AG08395 (cell line): Measurements from ENCODE around the gene CYP2D6.
"Not testable (repeated sequence)": the region's sequence is repeated elsewhere in the genome, so short reads cannot be mapped to it uniquely, and the experiment has no call there.

Experiments
- DNase-seq: peaks from one replicate; pipeline ENCODE4 v3.0.0; 2012; ENCODE audit warnings: mixed read lengths, low spot score

The CYP2D6 gene

DNA sequence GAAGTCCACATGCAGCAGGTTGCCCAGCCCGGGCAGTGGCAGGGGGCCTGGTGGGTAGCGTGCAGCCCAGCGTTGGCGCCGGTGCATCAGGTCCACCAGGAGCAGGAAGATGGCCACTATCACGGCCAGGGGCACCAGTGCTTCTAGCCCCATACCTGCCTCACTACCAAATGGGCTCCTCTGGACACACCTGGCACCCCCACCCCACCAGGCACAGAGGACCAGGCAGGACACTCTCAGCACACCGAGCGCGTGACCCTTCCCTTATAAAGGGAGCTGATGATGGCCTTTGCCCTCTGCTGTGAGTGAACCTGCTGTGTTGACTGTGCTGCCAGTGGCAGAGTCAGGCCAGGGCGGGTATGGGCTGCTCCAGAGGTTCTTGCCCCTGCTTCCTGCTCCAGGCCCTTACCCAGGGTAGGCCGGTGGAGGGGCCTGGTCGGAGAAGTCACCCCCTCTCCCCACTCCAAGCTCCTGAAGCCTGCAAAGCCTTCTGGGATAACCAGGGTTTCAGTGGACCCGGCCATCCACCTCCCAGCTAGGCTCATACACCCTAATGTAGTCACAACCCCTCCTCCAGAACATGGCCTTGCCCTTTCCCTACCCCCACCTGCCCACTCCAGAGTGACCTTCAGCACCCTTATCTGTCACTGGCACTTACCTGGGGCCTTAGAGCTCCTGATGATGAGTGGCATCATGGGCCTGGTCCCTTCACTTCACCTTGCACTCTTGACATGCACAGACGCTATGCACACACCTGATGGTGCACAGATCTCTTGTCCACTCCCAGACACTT, at the start of gene CYP2D6:
CYP2D6 (minus strand) TSS at position 172 of the 793 bp plus-strand sequence; CDS start at position 153, 19 bp downstream.
- DNase-seq, result not testable (repeated sequence)

DNA sequence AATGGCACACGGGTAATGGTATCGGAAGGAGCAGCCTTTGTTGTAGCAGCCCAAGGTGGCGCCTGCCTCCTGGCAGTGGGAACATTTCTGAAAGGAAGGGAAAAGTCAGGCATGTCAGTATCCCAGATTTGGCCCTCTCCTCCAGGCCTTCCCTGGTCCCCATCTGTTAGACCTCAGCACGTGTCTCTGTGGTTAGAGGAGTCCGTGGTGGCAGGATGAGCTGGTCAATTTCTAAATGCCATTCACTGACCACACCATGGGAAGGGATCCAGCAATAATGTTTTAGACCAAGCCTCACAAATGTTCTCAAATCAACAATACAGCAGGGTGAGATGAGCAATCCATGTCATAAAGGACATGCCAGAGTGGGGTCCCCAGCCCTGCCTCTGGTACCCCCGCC, 49.0 kb upstream of the CYP2D6 start:
- peak; percentile 92 for DNase-seq

- no peak for DNase-seq
Observed at GRCh38 chr22:42178910-42179519, 48.4 kb upstream of the CYP2D6 start.

GRCh38 chr22:42177891-42178336, 47.3 kb upstream of the CYP2D6 start:
- DNase-seq, result no peak

DNA sequence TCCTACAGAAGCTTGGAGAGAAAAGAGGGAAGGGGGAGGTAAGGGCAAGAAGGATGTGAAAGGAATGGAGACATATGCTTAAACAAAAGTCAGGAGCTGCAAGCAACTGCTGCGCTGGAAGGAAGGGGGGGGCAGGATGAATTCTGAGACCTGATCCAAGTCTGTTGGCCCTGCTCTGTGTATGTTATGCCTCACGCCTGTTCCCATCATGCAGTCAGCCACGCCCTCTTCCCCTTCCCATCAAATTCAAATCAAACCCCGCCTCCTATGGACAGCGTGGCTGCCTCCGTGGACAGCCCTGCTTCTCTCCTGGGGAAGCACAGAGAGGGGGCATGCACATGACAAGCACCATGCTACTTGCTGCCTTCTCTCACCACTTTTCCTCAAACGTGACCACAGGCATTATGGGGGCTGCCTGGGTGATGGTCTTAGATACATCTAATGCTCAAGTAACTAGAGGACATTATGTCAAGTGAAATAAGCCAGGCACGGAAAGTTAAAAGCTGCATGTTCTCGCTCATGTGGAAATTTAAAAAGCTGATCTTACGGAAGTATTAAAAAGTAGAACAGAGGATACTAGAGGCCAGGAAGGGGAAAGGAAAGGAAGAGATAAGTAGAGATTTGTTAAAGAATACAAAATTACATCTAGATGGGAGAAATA, 45.8 kb upstream of the CYP2D6 start:
- DNase-seq, result no peak

- no peak for DNase-seq
Observed at GRCh38 chr22:42174062-42174461, 43.5 kb upstream of the CYP2D6 start.

DNA sequence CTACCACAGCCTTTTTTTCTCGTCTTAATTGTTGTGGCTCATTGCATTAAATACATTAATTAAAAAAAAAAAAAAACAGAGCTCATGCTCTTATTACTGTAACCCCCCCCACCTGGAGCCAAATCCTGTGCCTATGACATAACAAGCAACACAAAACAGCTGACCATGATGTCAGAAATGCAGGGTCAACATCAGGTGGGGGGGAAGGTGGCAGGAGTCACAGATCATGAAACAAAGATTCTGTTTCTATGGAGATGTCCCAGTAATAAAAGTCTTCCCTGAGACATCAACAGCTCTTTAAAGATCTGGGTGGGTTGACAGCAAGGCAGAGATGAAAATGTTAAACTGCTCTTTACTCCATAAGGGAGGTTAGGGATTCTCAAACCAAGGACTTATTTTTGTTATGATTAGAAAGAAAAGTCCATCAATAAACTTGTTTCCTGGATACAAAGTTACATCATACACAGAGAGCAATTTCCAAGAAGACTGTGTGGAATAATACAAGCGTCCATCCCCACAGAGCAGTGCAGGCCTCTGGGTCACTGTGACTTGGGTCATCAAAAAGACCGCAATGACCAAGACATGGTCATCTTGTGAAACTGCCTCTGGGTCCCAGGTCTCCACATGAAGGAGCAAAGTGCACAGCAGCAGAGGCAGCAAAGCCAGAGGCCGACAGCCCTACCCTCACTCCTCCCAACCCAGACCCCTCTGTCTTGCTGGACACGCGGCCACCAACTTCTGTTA, 42.7 kb upstream of the CYP2D6 start:
- DNase-seq, result no peak

GRCh38 chr22:42172773-42173172, 42.2 kb upstream of the CYP2D6 start:
- DNase-seq, result peak; percentile 68

DNA sequence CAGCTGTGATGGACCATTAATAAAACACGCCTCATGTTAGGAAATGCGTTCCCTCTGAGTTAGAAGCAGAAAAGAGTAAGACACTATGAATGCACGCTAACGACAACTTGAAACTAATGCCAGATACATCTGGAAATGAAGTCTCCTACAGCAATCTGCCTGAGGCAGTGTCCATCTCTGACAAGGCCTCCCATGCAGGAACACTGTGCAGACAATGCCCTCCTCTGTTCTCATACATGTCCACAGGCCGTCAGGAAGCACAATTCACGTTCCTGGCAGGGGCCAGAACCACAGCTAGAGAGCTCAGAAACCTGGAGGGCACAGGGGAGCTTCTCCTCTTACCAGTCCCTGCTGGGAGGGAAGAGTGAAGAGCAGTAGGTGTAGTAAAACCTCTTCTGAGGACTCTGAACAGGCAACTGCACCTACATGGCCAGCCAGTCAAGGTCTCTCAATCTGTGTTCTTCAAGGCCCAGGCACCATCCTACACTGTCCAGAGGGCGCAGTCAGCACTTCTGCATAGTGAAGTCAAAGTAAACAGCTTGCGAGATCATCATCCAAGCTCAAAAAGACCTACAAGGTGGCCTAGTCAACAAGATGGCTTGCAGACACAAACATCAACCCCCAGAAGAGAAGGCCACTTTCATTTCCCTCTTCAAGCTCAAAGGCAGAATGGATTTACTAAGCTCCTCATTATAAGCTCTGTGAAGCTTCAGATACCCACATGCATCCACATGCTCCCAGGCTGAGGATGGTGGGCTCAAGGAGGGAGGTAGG, 41.5 kb upstream of the CYP2D6 start:
- DNase-seq, result no peak

DNA sequence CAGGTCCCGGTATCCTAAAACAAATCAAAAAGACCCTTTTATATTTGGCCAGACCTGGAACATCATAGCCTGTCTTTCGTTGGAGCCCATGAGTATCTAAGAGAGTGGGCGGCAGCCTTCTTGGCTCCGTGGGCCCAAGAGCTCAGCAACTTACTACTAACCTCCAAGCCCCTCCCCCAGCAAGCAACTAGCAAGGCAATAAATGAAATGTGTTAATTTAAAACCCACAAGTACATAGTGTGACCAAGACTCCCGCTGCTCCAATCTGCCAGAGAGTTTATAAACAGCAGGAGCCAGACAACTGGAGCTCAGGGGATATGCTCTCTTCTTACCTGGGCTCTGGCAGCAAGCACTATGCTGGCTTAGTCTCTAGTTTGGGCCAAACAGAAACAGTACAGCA, 40.8 kb upstream of the CYP2D6 start:
- DNase-seq, result no peak

GRCh38 chr22:42170946-42171345, 40.3 kb upstream of the CYP2D6 start:
- DNase-seq, result no peak

- peak; percentile 80 for DNase-seq
Observed at GRCh38 chr22:42169055-42169469, 38.5 kb upstream of the CYP2D6 start.

DNA sequence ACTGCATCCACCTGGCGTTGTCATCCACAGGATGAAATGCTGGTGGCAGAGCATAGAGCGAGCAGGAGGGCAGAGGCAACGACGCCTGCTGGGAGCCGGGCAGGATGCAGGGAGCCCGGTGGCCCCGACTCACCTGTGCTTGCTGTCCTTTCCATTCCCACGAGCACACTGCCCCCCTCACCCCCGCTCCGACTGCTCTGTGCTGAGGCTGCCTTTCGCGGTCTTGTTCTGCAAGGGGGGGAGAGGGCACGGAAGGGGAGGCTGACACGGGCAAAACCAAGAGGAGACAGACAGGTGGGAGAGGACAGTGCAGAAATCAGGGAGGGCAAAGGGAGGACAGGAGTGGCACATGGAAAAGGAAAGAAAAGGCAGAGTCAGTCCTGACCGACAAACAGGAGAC, 37.9 kb upstream of the CYP2D6 start:
- no peak for DNase-seq

DNA sequence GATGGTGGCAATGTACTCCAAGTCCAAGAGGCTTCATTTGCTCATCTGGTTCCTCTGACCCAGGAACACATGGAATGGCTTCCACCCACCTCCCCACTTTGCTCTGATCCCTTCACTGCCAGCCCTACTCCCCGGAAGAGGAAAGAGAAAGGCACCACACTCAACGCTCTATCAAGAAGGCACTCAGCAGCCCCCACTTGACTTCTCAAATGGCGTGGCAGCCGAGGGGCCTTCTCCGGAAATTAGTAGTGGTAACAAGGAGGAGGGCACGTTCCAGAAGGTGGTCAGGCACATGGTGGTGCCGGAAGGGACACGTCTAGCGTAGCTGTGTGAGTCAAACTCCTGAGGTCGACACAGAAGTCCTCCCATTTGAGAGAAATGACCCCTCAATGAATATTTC, 36.5 kb upstream of the CYP2D6 start:
- no peak for DNase-seq

DNA sequence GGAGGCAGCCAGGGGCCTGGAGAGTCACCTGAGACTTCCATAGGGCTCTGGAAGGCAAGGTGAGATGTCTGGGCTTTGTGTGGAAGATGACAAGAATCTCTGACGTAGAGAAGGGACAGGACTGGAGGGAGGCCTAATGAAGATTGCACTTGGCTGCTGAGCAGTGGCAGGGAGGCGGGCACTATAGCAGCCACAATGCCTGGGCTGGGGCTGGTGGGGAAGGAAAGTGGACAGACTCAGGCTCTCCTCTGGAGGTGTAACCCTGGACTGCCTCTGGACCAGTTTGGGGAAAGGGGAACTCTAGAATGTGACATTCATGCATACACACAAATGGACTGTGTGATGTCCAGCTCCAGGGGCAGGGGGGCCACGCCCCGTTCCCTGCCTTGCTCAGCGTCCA, 34.3 kb upstream of the CYP2D6 start:
- no peak for DNase-seq

GRCh38 chr22:42163515-42163914, 32.9 kb upstream of the CYP2D6 start:
- no peak for DNase-seq

DNA sequence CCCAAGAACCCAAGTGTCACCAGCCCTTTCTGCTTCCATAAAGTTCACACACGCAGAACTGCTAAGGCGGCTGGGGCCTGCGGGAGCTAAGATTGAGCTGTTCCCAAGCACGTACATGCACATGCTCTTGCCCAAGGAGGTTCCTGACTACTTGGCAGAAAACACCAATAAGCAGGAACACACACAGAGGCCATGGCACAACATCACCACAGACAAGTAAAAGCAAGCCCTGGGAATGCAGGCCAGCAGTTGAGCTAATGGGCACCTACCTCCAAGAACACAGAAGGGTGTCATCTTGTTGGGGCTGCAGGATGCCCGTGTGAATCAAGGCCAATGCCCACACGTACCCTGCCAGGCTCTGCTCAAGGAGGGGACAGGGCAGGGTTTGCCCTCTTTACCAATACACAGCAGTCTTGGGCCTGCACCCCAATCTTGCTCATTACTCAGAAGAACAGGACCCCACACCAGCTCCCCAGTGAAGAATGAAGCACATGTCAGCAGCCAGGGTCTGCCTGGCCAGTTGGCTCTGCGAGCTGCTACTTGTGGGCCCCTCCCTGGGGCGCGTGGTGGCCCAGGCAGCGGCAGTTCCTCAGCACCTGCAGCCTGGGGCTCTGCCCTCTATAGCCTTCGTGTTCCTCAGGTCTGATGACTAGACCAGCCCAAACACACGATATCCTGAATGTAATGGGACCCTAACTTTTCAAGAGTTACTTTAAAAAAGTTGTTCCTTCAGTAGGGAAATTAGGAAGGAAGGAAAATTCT, 32.3 kb upstream of the CYP2D6 start:
- DNase-seq, result no peak

DNA sequence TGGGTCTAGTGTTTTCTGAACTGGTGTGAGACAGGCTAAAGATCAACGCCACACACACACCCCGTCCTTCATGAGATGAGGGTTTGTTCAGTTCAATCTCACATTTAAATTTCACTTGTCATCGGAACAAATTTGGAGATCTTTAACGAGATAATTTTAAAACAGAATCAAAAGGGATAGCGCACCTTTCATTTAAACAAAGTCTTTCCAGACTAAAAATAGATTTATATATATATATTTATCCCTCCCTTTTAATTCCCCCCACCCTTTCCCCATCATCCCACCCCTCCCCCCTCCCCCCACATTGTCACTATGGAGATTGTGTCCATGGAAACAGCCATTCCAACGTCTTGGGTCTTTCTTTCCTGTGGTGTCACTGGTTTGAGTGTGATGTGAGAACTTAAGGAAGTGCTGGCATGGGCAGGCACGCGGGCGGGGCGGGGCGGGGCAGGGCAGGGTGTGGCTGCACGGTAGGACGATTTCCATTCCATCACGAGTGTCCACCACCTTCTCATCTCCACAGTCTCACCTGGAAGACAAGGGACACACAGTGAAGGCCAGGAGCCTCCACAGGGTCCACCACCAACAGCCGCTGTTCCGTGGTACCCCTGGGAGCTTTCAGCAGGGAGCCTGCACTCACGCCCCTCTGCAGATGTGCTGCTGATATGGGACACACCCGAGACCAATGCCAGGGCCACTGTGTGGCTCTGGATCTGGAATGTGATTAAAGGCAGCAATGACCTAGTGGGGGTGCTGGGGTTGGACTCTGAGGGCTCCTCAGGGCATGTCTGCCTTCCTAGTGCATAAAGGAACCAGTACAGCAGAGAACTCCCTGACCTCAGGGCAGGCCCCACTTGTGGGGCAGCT, 30.5 kb upstream of the CYP2D6 start:
- no peak for DNase-seq

DNA sequence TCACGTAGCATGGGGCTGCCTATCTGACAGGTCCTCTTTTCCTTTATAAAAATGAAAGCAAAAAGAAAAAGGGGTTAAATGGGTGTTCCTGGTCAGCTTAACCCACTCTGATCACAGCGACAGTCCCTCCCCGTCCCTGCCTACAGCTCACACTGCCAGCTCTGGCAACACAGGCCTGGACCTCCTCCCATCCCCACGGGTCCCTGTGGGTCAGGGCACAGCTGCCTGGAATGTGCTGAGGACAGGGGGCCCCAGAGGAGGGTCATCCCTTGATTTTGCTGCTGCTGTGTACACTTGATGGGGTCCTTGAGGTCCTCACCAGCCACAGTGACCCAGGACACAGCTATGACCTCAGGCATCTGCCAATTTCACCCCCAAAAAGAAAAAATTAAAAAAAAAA, 29.6 kb upstream of the CYP2D6 start:
- no peak for DNase-seq
